BLaER1 (cell line): ENCODE data around the gene RGS9.

Experiments used
- H3K27ac ChIP-seq: shearing (Covaris generic); formaldehyde crosslinking; 2 replicates; pipeline ENCODE4 v1.8.1; 2022
- H3K27me3 ChIP-seq: shearing (Covaris generic); formaldehyde crosslinking; 2 replicates; pipeline ENCODE4 v1.8.1; 2022
- H3K36me3 ChIP-seq: shearing (Covaris generic); formaldehyde crosslinking; 2 replicates; pipeline ENCODE4 v1.8.1; 2022
- H3K4me1 ChIP-seq: shearing (Covaris generic); formaldehyde crosslinking; 2 replicates; pipeline ENCODE4 v1.8.1; 2022
- H3K4me2 ChIP-seq: shearing (Covaris generic); formaldehyde crosslinking; 2 replicates; pipeline ENCODE4 v1.8.1; 2022
- H3K4me3 ChIP-seq: shearing (Covaris generic); formaldehyde crosslinking; 2 replicates; pipeline ENCODE4 v1.8.1; 2022
- H3K9ac ChIP-seq: shearing (Covaris generic); formaldehyde crosslinking; 2 replicates; pipeline ENCODE4 v1.8.1; 2022
- H3K9me3 ChIP-seq: shearing (Covaris generic); formaldehyde crosslinking; 2 replicates; pipeline ENCODE4 v1.8.1; 2022
- H4K20me1 ChIP-seq: shearing (Covaris generic); formaldehyde crosslinking; 2 replicates; pipeline ENCODE4 v1.8.1; 2022
- Cebpa-rat ChIP-seq: shearing (Covaris generic); IDR thresholded peaks from 2 replicates; pipeline ENCODE4 v1.8.1; 2022

Gene RGS9

DNA sequence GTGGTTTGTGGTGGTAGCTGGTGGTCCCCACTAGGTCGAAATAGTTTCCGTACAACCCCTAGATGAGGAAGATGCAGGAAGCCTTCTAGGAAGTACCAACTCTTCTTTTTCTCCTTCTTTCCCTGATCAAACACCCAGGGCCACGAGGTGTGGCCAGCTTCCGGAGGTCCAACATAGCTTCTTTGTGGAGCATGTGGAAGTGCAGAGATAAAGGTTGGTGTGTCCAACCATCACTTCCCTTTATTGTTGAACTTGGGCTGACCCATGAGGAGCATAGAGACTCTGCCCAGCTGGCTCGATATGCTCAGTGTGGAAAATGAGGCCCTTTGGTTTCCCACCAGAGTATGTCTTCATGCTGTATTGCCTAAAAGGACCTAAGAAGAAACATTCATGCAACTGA is 6.3 kb upstream of the RGS9 start:
- Histone ChIP-seq H3K27me3 (no peaks in the 10 kb centered on the region), H3K4me1 (peaks cover 28% of the 10 kb centered on the region), H3K4me3 (no peak overlapping the region), H3K27ac (no peak overlapping the region), H4K20me1 (no peaks in the 10 kb centered on the region), H3K36me3 (no peaks in the 10 kb centered on the region), H3K9ac (no peak overlapping the region), H3K4me2 (peak overlapping the region; percentile 65), H3K9me3 (no peaks in the 10 kb centered on the region)
- no peak for TF ChIP-seq Cebpa-rat

DNA sequence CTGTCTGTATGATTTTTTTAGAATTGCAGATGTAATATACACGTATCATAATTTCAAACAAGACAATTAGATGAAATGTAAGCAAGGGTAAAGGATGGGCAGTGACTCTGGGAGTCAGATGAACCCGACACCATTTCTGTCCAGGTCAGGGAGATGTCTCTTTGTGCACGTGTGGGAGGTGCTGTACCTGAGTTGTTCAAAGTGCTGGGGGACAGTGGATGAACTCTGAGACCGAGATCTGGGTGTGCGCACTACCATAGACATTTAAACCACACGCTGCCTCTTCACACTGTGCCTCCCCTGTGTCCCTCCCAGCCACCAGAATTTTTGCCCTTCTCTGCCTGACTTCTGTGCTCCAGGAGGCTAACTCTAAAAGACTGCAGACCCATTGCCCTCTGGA is 5.9 kb upstream of the RGS9 start:
- Histone ChIP-seq H4K20me1 (no peaks in the 10 kb centered on the region), H3K4me2 (peak overlapping the region; percentile 65), H3K9ac (no peak overlapping the region), H3K4me1 (peaks cover 28% of the 10 kb centered on the region), H3K4me3 (no peak overlapping the region), H3K36me3 (no peaks in the 10 kb centered on the region), H3K9me3 (no peaks in the 10 kb centered on the region), H3K27ac (no peak overlapping the region), H3K27me3 (no peaks in the 10 kb centered on the region)
- TF ChIP-seq Cebpa-rat, result no peak

DNA sequence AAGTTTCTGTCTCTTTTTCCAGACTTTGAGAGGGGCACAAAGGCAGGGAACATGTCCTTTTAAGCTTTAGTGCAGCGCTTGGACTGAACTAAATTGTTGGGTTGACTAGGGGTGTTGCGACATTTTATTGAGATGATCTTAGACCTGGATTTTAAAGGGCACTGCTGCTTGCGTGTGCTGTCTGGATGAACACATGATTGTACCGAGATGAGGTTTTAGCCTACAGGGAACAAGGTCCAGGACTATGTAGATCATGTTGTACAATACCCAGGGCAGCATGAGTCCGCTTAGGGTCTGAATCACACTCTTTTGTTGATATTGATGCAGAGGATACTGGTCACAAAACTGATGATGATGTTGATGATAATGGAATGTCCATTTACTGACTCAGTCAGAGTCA is 5.2 kb upstream of the RGS9 start:
- Histone ChIP-seq H3K27ac (no peak overlapping the region), H4K20me1 (no peaks in the 10 kb centered on the region), H3K9ac (no peak overlapping the region), H3K36me3 (no peaks in the 10 kb centered on the region), H3K9me3 (no peaks in the 10 kb centered on the region), H3K4me1 (peaks cover 31% of the 10 kb centered on the region), H3K27me3 (no peaks in the 10 kb centered on the region), H3K4me3 (no peak overlapping the region), H3K4me2 (peak overlapping the region; percentile 65; the same call in 1 of the 2 replicates)
- no peak for TF ChIP-seq Cebpa-rat

- H4K20me1 ChIP-seq, result no peaks in the 10 kb centered on the region
- no peak overlapping the region for H3K4me2 ChIP-seq
- peaks cover 11% of the 10 kb centered on the region for H3K27me3 ChIP-seq
- H3K4me1 ChIP-seq, result peaks cover 46% of the 10 kb centered on the region
- H3K27ac ChIP-seq, result no peak overlapping the region
- H3K36me3 ChIP-seq, result no peaks in the 10 kb centered on the region
- no peak overlapping the region for H3K9ac ChIP-seq
- TF ChIP-seq Cebpa-rat, result no peak
- H3K9me3 ChIP-seq, result no peaks in the 10 kb centered on the region
- no peak overlapping the region for H3K4me3 ChIP-seq
These were observed 3.1 kb upstream of the RGS9 start for GRCh38 chr17:65134035-65134434.

GRCh38 chr17:65139101-65139764 is 2.1 kb downstream of the RGS9 start:
- peaks cover 15% of the 10 kb centered on the region for H3K27me3 ChIP-seq
- H3K4me1 ChIP-seq, result peaks cover 32% of the 10 kb centered on the region
- no peak overlapping the region for H3K27ac ChIP-seq
- TF ChIP-seq Cebpa-rat, result no peak
- H3K4me2 ChIP-seq, result peak overlapping the region; percentile 65
- H3K9me3 ChIP-seq, result no peaks in the 10 kb centered on the region
- H3K36me3 ChIP-seq, result no peaks in the 10 kb centered on the region
- H3K9ac ChIP-seq, result no peak overlapping the region
- H4K20me1 ChIP-seq, result no peaks in the 10 kb centered on the region
- no peak overlapping the region for H3K4me3 ChIP-seq

GRCh38 chr17:65142247-65142646 is 5.1 kb downstream of the RGS9 start:
- Histone ChIP-seq H3K9ac (no peak overlapping the region), H3K36me3 (no peaks in the 10 kb centered on the region), H3K9me3 (no peaks in the 10 kb centered on the region), H3K4me3 (no peak overlapping the region), H3K4me1 (peaks cover 37% of the 10 kb centered on the region), H4K20me1 (no peaks in the 10 kb centered on the region), H3K4me2 (no peak overlapping the region), H3K27ac (no peak overlapping the region), H3K27me3 (peaks cover 15% of the 10 kb centered on the region)
- TF ChIP-seq Cebpa-rat, result no peak

DNA sequence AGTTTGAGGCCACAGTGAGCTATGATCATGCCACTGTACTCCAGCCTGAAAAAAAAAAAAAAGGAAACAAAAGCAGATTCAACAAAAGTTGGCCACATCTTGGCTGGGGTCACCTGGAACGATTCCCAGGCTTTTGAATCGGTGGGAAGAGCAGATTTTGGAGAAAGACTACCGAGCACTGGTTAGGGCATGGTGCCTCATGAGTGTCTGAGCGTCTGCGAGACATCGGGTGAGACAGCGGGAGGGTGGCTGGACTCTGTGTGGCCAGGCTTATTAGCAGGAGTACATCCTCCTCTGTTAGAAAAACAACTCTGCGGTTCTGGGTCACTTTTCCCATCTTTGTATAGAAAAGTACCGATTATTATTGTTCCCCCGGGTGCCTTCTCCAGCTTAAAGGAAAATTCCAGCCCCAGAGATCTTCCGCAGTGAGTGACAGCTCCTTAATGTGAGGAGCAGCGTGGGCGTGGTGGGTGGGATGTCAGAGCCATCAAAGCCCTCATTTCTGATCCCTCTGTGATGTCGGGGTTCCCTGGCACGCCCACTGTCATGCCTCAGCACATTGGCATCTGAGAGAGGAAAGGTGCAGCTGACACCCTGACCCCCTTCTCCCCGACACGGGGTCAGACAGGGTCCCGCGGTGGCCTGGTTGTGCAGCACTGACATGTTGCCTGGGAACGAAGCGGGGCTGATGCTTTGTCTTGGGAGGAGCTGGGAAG is 6.9 kb downstream of the RGS9 start:
- Histone ChIP-seq H3K27me3 (peaks cover 4% of the 10 kb centered on the region; the same call in 1 of the 2 replicates), H3K27ac (no peak overlapping the region), H3K4me2 (peak overlapping the region; percentile 55), H3K4me3 (no peak overlapping the region), H4K20me1 (no peaks in the 10 kb centered on the region), H3K36me3 (no peaks in the 10 kb centered on the region), H3K9me3 (no peaks in the 10 kb centered on the region), H3K9ac (no peak overlapping the region), H3K4me1 (peaks cover 24% of the 10 kb centered on the region)
- TF ChIP-seq Cebpa-rat, result no peak

DNA sequence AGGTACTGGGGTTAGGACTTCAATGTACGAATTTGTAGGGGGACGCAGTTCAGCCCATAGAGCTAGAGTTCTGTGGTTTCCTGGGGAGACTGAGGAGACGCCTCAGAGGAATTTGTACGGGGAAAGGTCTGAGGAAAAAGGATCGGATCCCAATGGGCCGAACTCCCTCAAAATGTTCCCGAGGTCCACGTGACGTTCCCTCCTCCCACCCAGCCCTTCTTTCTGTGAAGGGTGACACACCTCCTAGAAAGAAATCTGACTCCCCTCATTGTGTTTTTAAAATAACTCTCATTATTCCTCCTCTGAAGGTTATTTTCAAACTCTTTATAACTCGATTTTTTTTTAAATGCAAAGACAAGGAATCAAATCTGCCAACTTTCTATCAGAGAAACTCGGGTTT is 8.6 kb downstream of the RGS9 start:
- Histone ChIP-seq H3K27me3 (no peaks in the 10 kb centered on the region), H4K20me1 (no peaks in the 10 kb centered on the region), H3K27ac (no peak overlapping the region), H3K9me3 (no peaks in the 10 kb centered on the region), H3K36me3 (no peaks in the 10 kb centered on the region), H3K9ac (no peak overlapping the region), H3K4me3 (no peak overlapping the region), H3K4me2 (no peak overlapping the region), H3K4me1 (peaks cover 13% of the 10 kb centered on the region)
- no peak for TF ChIP-seq Cebpa-rat

GRCh38 chr17:65147955-65148354 is 10.8 kb downstream of the RGS9 start:
- H3K9me3 ChIP-seq, result no peaks in the 10 kb centered on the region
- no peak overlapping the region for H3K4me3 ChIP-seq
- no peak overlapping the region for H3K27ac ChIP-seq
- peaks cover 13% of the 10 kb centered on the region for H3K4me1 ChIP-seq
- H3K36me3 ChIP-seq, result no peaks in the 10 kb centered on the region
- no peak overlapping the region for H3K4me2 ChIP-seq
- H4K20me1 ChIP-seq, result no peaks in the 10 kb centered on the region
- no peak for TF ChIP-seq Cebpa-rat
- H3K9ac ChIP-seq, result no peak overlapping the region
- H3K27me3 ChIP-seq, result no peaks in the 10 kb centered on the region

DNA sequence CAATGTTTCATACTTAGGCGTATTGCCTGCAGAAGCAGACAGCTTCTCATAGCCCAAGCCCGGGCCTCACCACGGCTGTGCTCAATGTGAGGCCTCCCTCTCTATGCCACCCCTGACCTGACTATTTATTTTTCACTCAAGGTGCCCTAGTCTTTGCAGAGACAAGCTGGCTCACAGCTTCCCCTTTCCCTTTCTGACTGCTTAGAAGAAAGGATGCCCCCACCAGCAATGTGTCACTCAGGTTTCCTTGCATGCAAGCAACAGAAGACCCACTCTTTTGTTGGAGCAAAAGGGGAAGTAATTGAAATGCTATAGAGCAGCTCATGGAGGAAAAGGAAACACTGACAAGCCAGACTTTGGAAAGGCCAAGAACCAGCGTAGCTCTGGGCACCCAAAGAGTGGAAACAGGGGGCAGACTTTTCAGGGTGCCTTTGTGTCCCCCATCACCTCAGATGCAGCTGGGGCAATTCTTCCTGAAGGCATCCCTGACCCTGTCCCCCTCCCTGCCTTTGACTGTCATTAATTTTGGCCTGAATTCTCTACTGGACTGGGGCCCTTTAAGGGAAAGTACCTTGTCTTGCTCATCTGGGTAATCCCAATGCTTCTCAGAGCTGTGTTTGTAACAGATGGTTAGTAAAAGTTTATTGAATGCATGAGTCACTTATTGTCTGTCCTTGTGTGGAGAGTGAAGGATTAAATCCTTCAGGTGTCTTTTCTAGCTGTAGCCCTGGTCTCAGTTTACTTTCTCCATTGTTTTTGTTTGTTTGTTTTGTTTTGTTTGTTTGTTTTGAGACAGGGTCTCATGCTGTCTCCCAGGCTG is 17.8 kb downstream of the RGS9 start:
- peaks cover 49% of the 10 kb centered on the region for H3K4me1 ChIP-seq
- no peaks in the 10 kb centered on the region for H3K27me3 ChIP-seq
- H3K27ac ChIP-seq, result peak overlapping the region; percentile 69
- no peaks in the 10 kb centered on the region for H3K36me3 ChIP-seq
- H4K20me1 ChIP-seq, result no peaks in the 10 kb centered on the region
- peak overlapping the region; percentile 30; the same call in 1 of the 2 replicates for H3K9ac ChIP-seq
- TF ChIP-seq Cebpa-rat, result no peak
- peak overlapping the region; percentile 77 for H3K4me2 ChIP-seq
- H3K9me3 ChIP-seq, result no peaks in the 10 kb centered on the region
- H3K4me3 ChIP-seq, result no peak overlapping the region
